ENCODE results near the gene ABCC1.

The ABCC1 gene

GRCh38 chr16:16131659-16132058, 182.2 kb downstream of the ABCC1 start:
- H3K18ac ChIP-seq (ENCODE audit: low read length) = no peak overlapping the region
- no peaks in the 10 kb centered on the region for H3K4me1 ChIP-seq (ENCODE audit: control insufficient read depth in 1 of 2, insufficient read depth in 2 of 2, low read length in 2 of 2)
- H3K9me3 ChIP-seq (ENCODE audit: insufficient read depth, low read depth, low read length) = no peaks in the 10 kb centered on the region
- no peak overlapping the region for H2BK5ac ChIP-seq (ENCODE audit: low read depth, low read length, poor library complexity)
- no peak overlapping the region for H3K4me2 ChIP-seq (ENCODE audit: low read length)
- H3K4me3 ChIP-seq (ENCODE audit: low read depth, low read length) = no peak overlapping the region
- no CpG with 5 or more reads among the region's 15 CpGs for WGBS (ENCODE audit: extremely low coverage, insufficient coverage, insufficient read length)
- H4K91ac ChIP-seq (ENCODE audit: low read depth, low read length) = no peak overlapping the region
- H3K27ac ChIP-seq (ENCODE audit: low read depth, low read length) = no peak overlapping the region
- no peak overlapping the region for H4K8ac ChIP-seq (ENCODE audit: low read depth, low read length)
- H3K14ac ChIP-seq (ENCODE audit: low read length) = no peak overlapping the region
- no peak overlapping the region for H2BK12ac ChIP-seq (ENCODE audit: low read length)
- H4K12ac ChIP-seq (ENCODE audit: low read depth, low read length) = no peak overlapping the region
- no peaks in the 10 kb centered on the region for H3K27me3 ChIP-seq (ENCODE audit: insufficient read depth, low read length)
- no peak overlapping the region for H2AK5ac ChIP-seq (ENCODE audit: low read length)
- H3K4ac ChIP-seq (ENCODE audit: low read depth, low read length) = no peak overlapping the region
- no peak overlapping the region for H2AFZ ChIP-seq (ENCODE audit: insufficient read depth, low read length, poor library complexity)
- H3K79me2 ChIP-seq (ENCODE audit: control insufficient read depth, insufficient read depth, low read length, poor library complexity) = no peaks in the 10 kb centered on the region
- H2BK120ac ChIP-seq (ENCODE audit: insufficient read depth, low read length, poor library complexity) = no peak overlapping the region
- H3K79me1 ChIP-seq (ENCODE audit: low read length) = no peaks in the 10 kb centered on the region
- H3K23ac ChIP-seq (ENCODE audit: low read length) = no peak overlapping the region
- H3K36me3 ChIP-seq (ENCODE audit: control insufficient read depth in 1 of 2, insufficient read depth in 2 of 2, low read length in 2 of 2) = peaks cover 17 to 19% of the 10 kb centered on the region in 2 experiments
- no peak for DNase-seq
- H3K9ac ChIP-seq (ENCODE audit: low read length) = no peak overlapping the region

- WGBS (ENCODE audit: extremely low coverage, insufficient coverage, insufficient read length) = no CpG with 5 or more reads among the region's 21 CpGs
- H3K4ac ChIP-seq (ENCODE audit: low read depth, low read length) = no peak overlapping the region
Observed at GRCh38 chr16:16133943-16134604, 184.7 kb downstream of the ABCC1 start.

GRCh38 chr16:16136588-16136987, 187.2 kb downstream of the ABCC1 start:
- no peak overlapping the region for H2AK5ac ChIP-seq (ENCODE audit: low read length)
- H3K4me3 ChIP-seq (ENCODE audit: low read depth, low read length) = no peak overlapping the region
- no peaks in the 10 kb centered on the region for H3K27me3 ChIP-seq (ENCODE audit: insufficient read depth, low read length)
- H4K91ac ChIP-seq (ENCODE audit: low read depth, low read length) = no peak overlapping the region
- no peak overlapping the region for H3K23ac ChIP-seq (ENCODE audit: low read length)
- H3K27ac ChIP-seq (ENCODE audit: low read depth, low read length) = no peak overlapping the region
- H3K9me3 ChIP-seq (ENCODE audit: insufficient read depth, low read depth, low read length) = no peaks in the 10 kb centered on the region
- H4K12ac ChIP-seq (ENCODE audit: low read depth, low read length) = no peak overlapping the region
- no peak overlapping the region for H4K8ac ChIP-seq (ENCODE audit: low read depth, low read length)
- no peak for DNase-seq
- no peak overlapping the region for H3K4me2 ChIP-seq (ENCODE audit: low read length)
- H3K4me1 ChIP-seq (ENCODE audit: control insufficient read depth in 1 of 2, insufficient read depth in 2 of 2, low read length in 2 of 2) = no peaks in the 10 kb centered on the region
- H2BK120ac ChIP-seq (ENCODE audit: insufficient read depth, low read length, poor library complexity) = no peak overlapping the region
- H3K4ac ChIP-seq (ENCODE audit: low read depth, low read length) = no peak overlapping the region
- no peak overlapping the region for H2AFZ ChIP-seq (ENCODE audit: insufficient read depth, low read length, poor library complexity)
- H3K9ac ChIP-seq (ENCODE audit: low read length) = no peak overlapping the region
- no peak overlapping the region for H3K18ac ChIP-seq (ENCODE audit: low read length)
- H2BK12ac ChIP-seq (ENCODE audit: low read length) = no peak overlapping the region
- peaks cover 37 to 42% of the 10 kb centered on the region in 2 experiments for H3K36me3 ChIP-seq (ENCODE audit: control insufficient read depth in 1 of 2, insufficient read depth in 2 of 2, low read length in 2 of 2)
- no peaks in the 10 kb centered on the region for H3K79me2 ChIP-seq (ENCODE audit: control insufficient read depth, insufficient read depth, low read length, poor library complexity)
- WGBS (ENCODE audit: extremely low coverage, insufficient coverage, insufficient read length) = no CpG with 5 or more reads among the region's 6 CpGs
- H3K14ac ChIP-seq (ENCODE audit: low read length) = no peak overlapping the region
- no peak overlapping the region for H2BK5ac ChIP-seq (ENCODE audit: low read depth, low read length, poor library complexity)
- no peaks in the 10 kb centered on the region for H3K79me1 ChIP-seq (ENCODE audit: low read length)

More at GRCh38 chr16:16133943-16134604, 184.7 kb downstream of the ABCC1 start:
- Histone ChIP-seq H2AK5ac (ENCODE audit: low read length) (no peak overlapping the region), H4K91ac (ENCODE audit: low read depth, low read length) (no peak overlapping the region), H3K36me3 (ENCODE audit: control insufficient read depth in 1 of 2, insufficient read depth in 2 of 2, low read length in 2 of 2) (peaks cover 30 to 35% of the 10 kb centered on the region in 2 experiments), H3K9me3 (ENCODE audit: insufficient read depth, low read depth, low read length) (no peaks in the 10 kb centered on the region), H2BK5ac (ENCODE audit: low read depth, low read length, poor library complexity) (no peak overlapping the region), H3K18ac (ENCODE audit: low read length) (no peak overlapping the region), H2BK120ac (ENCODE audit: insufficient read depth, low read length, poor library complexity) (no peak overlapping the region), H3K4me2 (ENCODE audit: low read length) (no peak overlapping the region), H3K27me3 (ENCODE audit: insufficient read depth, low read length) (no peaks in the 10 kb centered on the region), H3K23ac (ENCODE audit: low read length) (no peak overlapping the region), H3K14ac (ENCODE audit: low read length) (no peak overlapping the region), H2BK12ac (ENCODE audit: low read length) (no peak overlapping the region), H3K27ac (ENCODE audit: low read depth, low read length) (no peak overlapping the region), H3K4me3 (ENCODE audit: low read depth, low read length) (no peak overlapping the region), H3K79me1 (ENCODE audit: low read length) (no peaks in the 10 kb centered on the region), H3K79me2 (ENCODE audit: control insufficient read depth, insufficient read depth, low read length, poor library complexity) (no peaks in the 10 kb centered on the region), H3K4me1 (ENCODE audit: control insufficient read depth in 1 of 2, insufficient read depth in 2 of 2, low read length in 2 of 2) (no peaks in the 10 kb centered on the region), H4K8ac (ENCODE audit: low read depth, low read length) (no peak overlapping the region), H4K12ac (ENCODE audit: low read depth, low read length) (no peak overlapping the region), H3K9ac (ENCODE audit: low read length) (no peak overlapping the region), H2AFZ (ENCODE audit: insufficient read depth, low read length, poor library complexity) (no peak overlapping the region)
- no peak for DNase-seq

- no peak for DNase-seq
- H4K12ac ChIP-seq (ENCODE audit: low read depth, low read length) = no peak overlapping the region
- no peak overlapping the region for H2AK5ac ChIP-seq (ENCODE audit: low read length)
- H3K4me3 ChIP-seq (ENCODE audit: low read depth, low read length) = no peak overlapping the region
- H3K18ac ChIP-seq (ENCODE audit: low read length) = no peak overlapping the region
- H2AFZ ChIP-seq (ENCODE audit: insufficient read depth, low read length, poor library complexity) = no peak overlapping the region
- no peaks in the 10 kb centered on the region for H3K79me1 ChIP-seq (ENCODE audit: low read length)
- peaks cover 36 to 41% of the 10 kb centered on the region in 2 experiments for H3K36me3 ChIP-seq (ENCODE audit: control insufficient read depth in 1 of 2, insufficient read depth in 2 of 2, low read length in 2 of 2)
- no peak overlapping the region for H2BK12ac ChIP-seq (ENCODE audit: low read length)
- no peak overlapping the region for H4K91ac ChIP-seq (ENCODE audit: low read depth, low read length)
- H4K8ac ChIP-seq (ENCODE audit: low read depth, low read length) = no peak overlapping the region
- no peak overlapping the region for H3K9ac ChIP-seq (ENCODE audit: low read length)
- H3K9me3 ChIP-seq (ENCODE audit: insufficient read depth, low read depth, low read length) = no peaks in the 10 kb centered on the region
- H3K4me2 ChIP-seq (ENCODE audit: low read length) = no peak overlapping the region
- H3K27ac ChIP-seq (ENCODE audit: low read depth, low read length) = no peak overlapping the region
- H3K23ac ChIP-seq (ENCODE audit: low read length) = no peak overlapping the region
- no CpG with 5 or more reads among the region's 8 CpGs for WGBS (ENCODE audit: extremely low coverage, insufficient coverage, insufficient read length)
- no peaks in the 10 kb centered on the region for H3K27me3 ChIP-seq (ENCODE audit: insufficient read depth, low read length)
- no peaks in the 10 kb centered on the region for H3K79me2 ChIP-seq (ENCODE audit: control insufficient read depth, insufficient read depth, low read length, poor library complexity)
- no peaks in the 10 kb centered on the region for H3K4me1 ChIP-seq (ENCODE audit: control insufficient read depth in 1 of 2, insufficient read depth in 2 of 2, low read length in 2 of 2)
- no peak overlapping the region for H2BK5ac ChIP-seq (ENCODE audit: low read depth, low read length, poor library complexity)
- no peak overlapping the region for H3K14ac ChIP-seq (ENCODE audit: low read length)
- H2BK120ac ChIP-seq (ENCODE audit: insufficient read depth, low read length, poor library complexity) = no peak overlapping the region
- H3K4ac ChIP-seq (ENCODE audit: low read depth, low read length) = no peak overlapping the region
Observed at GRCh38 chr16:16137110-16137509, 187.7 kb downstream of the ABCC1 start.

All from trophoblast cell (in vitro differentiated cells and primary cell).